CD4-positive, alpha-beta T cell treated with Interleukin-2 at 100 ng/mL for 4 hours (primary cell): ENCODE measurements around the gene THUMPD3.

Experiments
- DNase-seq: peaks from one replicate; pipeline ENCODE4 v3.0.0-alpha.2; 2020; ENCODE audit warnings: low spot score

Gene THUMPD3

GRCh38 chr3:9361691-9362388 is 1.0 kb upstream of the THUMPD3 start:
- no peak for DNase-seq

- no peak for DNase-seq
Observed at GRCh38 chr3:9369508-9369907, 6.7 kb downstream of the THUMPD3 start.

GRCh38 chr3:9373465-9373864 is 10.6 kb downstream of the THUMPD3 start:
- no peak for DNase-seq

- no peak for DNase-seq
Observed at GRCh38 chr3:9377981-9378380, 15.1 kb downstream of the THUMPD3 start.

GRCh38 chr3:9379327-9379726 is 16.5 kb downstream of the THUMPD3 start:
- DNase-seq, result no peak

GRCh38 chr3:9380014-9380413 is 17.2 kb downstream of the THUMPD3 start:
- no peak for DNase-seq

- no peak for DNase-seq
Observed at GRCh38 chr3:9384141-9384828, 21.4 kb downstream of the THUMPD3 start.

- DNase-seq, result no peak
Observed at GRCh38 chr3:9385187-9386077, 22.6 kb downstream of the THUMPD3 start.

GRCh38 chr3:9386078-9386459 is 23.2 kb downstream of the THUMPD3 start:
- DNase-seq, result no peak

- no peak for DNase-seq
Observed at GRCh38 chr3:9386501-9387321, 23.9 kb downstream of the THUMPD3 start.

GRCh38 chr3:9387322-9387655 is 24.4 kb downstream of the THUMPD3 start:
- DNase-seq, result no peak

- no peak for DNase-seq
Observed at GRCh38 chr3:9388142-9388541, 25.3 kb downstream of the THUMPD3 start.

GRCh38 chr3:9388562-9389272 is 25.9 kb downstream of the THUMPD3 start:
- no peak for DNase-seq

GRCh38 chr3:9390265-9390888 is 27.5 kb downstream of the THUMPD3 start:
- DNase-seq, result no peak

- no peak for DNase-seq
Observed at GRCh38 chr3:9392041-9392440, 29.2 kb downstream of the THUMPD3 start.

GRCh38 chr3:9395570-9396300 is 32.9 kb downstream of the THUMPD3 start:
- DNase-seq, result no peak

- peak; percentile 82 for DNase-seq
Observed at GRCh38 chr3:9396301-9396631, 33.4 kb downstream of the THUMPD3 start.

GRCh38 chr3:9396632-9397331 is 33.9 kb downstream of the THUMPD3 start:
- DNase-seq, result peak; percentile 99

GRCh38 chr3:9397332-9397905 is 34.6 kb downstream of the THUMPD3 start, which contains the start of gene SETD5:
Gene SETD5 (plus strand): TSS chr3:9397615. CDS start chr3:9428939, 31,324 bp downstream.
- peak; percentile 99 for DNase-seq
